GM19099 (cell line): ENCODE results near the gene RABEP1.

Experiments
- POLR2A ChIP-seq: IDR thresholded peaks from 3 replicates; pipeline ENCODE4 v1.6.1; 2011; ENCODE audit warnings: low read depth; ENCODE audit not compliant: insufficient read length; ENCODE audit errors: extremely low read depth

RABEP1 gene, protein sequence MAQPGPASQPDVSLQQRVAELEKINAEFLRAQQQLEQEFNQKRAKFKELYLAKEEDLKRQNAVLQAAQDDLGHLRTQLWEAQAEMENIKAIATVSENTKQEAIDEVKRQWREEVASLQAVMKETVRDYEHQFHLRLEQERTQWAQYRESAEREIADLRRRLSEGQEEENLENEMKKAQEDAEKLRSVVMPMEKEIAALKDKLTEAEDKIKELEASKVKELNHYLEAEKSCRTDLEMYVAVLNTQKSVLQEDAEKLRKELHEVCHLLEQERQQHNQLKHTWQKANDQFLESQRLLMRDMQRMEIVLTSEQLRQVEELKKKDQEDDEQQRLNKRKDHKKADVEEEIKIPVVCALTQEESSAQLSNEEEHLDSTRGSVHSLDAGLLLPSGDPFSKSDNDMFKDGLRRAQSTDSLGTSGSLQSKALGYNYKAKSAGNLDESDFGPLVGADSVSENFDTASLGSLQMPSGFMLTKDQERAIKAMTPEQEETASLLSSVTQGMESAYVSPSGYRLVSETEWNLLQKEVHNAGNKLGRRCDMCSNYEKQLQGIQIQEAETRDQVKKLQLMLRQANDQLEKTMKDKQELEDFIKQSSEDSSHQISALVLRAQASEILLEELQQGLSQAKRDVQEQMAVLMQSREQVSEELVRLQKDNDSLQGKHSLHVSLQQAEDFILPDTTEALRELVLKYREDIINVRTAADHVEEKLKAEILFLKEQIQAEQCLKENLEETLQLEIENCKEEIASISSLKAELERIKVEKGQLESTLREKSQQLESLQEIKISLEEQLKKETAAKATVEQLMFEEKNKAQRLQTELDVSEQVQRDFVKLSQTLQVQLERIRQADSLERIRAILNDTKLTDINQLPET

GRCh38 chr17:5281814-5282641, at the start of gene RABEP1:
Gene RABEP1 (plus strand): TSS chr17:5282284. CDS start chr17:5282487, 203 bp downstream.
- peak; percentile 90 for TF ChIP-seq POLR2A

DNA sequence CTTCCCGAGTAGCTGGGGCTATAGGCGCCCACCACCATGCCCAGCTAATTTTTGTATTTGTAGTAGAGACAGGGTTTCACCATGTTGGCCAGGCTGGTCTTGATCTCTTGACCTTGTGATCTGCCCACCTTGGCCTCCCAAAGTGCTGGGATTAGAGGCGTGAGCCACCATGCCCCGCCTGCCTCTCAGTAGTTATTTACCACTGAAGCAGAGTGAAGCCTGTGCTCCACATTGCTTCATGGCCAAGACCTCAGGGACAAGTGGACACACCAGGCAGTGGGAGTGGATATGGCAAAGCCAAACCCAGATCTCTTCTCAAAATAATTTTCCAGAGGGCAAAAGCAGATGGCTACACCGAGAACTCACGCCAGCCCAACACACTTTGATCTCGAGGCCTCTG, 48.6 kb upstream of the RABEP1 start:
- TF ChIP-seq POLR2A = peak; percentile 12

GRCh38 chr17:5234645-5235576, 47.2 kb upstream of the RABEP1 start, which contains the start of gene SCIMP:
Gene SCIMP (minus strand): TSS chr17:5234860. CDS start chr17:5234755, 105 bp downstream.
- peak; percentile 86 for TF ChIP-seq POLR2A

DNA sequence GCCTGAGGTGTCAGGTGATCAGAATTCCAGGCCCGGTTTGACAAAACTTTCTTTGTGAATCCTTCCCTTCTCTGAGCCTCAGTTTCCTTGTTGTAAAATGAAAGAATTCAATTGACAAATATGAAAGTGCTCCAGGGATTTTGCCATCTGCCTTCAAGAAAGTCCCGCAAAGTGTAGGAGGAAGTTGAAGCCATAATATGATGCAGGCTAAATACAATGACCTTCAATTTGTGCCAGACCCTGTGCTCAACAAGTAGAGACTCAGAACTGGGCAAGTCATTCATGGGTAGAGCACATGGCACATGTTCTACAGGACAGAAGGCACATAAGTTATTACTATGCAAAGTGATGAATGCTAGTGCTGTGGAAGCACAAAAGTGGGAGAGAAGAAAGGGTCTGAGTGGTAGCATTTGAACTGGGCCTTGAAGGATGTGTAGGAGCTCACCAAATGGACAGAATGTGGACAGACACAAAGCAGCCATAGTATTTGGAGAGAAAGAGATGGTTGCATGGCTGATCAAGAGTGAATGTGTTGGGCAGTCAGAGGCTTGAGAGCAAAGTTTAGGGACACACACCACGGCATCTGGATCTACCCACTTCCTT, 45.0 kb upstream of the RABEP1 start:
- TF ChIP-seq POLR2A = no peak

DNA sequence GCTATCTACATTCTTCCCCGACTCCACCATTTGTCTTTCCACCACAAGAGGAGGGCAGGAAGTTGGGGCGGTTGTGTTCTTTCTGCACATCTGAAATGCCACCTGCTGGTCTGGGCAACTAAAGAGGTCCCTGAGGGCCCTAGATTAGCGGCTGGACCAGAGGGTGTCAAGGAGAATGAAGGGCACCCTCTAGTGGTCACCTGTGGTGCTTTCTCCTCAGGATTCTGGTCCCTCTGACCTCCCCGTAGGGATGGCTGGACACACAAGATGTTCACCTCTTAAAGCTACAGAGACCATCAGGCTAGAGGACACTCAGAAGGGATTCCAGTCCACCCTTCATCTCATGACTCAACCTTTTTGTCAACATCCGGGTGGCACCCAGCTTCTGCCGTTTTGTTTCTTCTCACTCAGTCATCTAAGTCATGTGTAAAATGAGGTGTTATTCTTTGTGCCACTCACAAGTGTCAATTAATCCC, 44.5 kb upstream of the RABEP1 start:
- no peak for TF ChIP-seq POLR2A

DNA sequence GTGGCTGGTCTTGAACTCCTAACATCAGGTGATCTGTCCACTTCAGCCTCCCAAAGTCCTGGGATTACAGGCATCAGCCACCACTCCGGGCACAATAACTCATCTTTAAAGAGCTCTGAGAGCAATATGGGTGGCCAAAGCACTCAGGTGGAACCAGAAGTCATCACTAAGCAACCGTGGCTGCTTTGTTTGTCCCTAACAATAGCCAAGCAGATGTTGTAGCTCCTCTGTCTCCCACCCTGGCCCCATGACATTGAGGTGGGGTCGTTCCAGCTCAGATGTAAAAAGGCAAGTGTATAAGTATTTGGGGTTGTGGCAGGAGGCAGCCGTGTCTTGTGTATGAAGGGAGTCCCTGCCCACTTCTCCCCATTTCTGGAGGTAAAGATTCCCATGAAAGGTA, 43.8 kb upstream of the RABEP1 start:
- no peak for TF ChIP-seq POLR2A

GRCh38 chr17:5241861-5242671, 40.0 kb upstream of the RABEP1 start:
- TF ChIP-seq POLR2A = peak; percentile 23

DNA sequence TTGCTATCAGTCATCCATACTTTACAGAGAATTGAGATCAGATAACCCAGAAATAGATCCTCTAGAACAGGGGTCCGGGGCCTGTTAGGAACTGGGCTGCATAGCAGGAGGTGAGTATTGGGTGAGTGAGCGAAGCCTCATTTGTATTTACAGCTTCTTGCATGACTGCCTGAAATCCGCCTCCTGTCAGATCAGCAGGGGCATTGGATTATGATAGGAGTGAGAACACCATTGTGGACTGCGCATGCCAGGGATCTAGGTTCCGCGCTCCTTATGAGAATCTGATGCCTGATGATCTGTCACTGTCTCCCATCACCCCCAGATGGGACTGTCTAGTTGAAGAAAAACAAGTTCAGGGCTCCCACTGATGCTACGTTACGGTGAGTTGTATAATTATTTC, 34.5 kb upstream of the RABEP1 start:
- no peak for TF ChIP-seq POLR2A

DNA sequence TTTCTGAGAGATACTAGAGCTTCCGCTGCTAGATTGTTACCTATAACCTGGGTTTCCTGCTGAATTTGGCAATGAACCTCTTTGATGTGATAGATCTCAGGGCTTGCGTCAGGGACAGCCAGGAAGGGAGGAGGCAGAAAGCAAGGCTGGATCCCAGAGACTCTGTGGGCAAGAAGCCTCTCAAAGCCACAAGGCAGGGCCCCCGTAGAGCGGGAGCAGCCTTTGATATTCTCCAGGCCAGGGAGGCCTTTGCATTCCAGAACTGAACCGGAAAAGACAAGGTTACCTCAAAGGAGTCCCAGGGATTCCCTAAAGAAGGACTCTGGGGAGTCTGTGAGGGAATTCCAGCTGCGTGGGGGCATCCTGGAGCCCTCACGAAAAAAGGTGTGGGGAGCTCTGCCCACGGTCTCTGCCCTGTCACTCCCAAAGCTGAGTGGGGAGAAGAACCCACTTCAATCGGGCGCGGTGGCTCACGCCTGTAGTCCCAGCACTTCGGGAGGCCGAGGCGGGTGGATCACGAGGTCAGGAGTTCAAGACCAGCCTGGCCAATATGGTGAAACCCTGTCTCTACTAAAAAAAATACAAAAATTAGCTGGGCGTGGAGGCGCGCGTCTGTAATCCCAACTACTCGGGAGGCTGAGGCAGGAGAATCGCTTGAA, 33.1 kb upstream of the RABEP1 start:
- TF ChIP-seq POLR2A = no peak

DNA sequence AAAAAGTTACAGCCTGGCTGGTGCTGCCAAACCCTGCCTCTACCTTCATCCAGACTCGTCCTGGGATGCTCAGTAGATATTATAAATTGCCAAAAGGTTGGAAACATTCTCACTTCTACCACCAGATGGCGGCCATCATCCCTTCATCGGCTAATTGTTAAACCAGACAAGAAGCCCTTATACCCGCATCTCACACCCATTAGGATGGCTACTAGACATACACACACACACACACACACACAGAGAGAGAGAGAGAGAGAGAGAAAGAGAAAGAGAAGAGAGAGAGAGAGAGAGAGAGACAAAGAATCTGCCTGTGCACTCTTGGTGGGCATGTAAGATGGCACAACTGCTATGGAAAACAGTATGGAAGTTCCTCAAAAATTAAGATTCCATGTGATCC, 32.5 kb upstream of the RABEP1 start:
- TF ChIP-seq POLR2A = no peak

DNA sequence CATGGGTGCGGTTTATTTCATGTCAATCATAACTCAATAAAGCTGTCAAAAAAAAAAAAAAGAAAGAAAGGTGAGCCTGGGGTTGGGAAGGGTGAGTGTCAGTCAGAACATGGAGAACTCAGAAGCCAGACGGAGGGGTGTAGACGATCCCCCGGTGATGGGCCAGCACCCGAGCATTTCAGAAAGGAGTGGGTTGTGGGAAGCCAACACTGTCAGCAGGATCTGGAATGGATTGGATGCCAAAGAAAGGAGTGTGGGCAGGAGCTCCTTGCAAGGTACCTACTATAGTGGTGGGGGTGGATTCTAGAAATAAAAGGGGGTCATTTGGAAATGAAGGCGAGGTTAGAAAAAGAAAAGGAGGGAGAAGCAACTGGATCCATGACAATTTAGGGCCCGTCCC, 27.7 kb upstream of the RABEP1 start:
- TF ChIP-seq POLR2A = no peak

- no peak for TF ChIP-seq POLR2A
These were observed 27.1 kb upstream of the RABEP1 start for GRCh38 chr17:5254903-5255521.
